ENCODE data around the gene COG7.

DNA sequence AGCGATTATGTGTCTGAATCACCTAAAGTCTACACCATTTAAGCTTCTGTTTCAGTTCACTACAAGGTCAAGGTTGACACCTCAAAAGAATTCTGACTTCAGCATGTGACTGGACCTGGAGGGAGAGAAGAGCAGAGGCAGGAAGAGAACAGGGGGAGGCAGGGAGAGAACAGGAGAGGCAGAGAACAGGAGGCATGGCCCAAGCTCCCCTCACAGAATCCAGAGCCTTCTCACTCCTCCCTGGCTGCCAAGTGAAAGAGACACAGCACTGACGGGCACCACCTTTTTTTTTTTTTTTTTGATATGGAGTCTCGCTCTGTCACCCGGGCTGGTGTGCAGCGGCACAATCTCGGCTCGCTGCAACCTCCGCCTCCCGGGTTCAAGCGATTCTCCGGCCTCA lies 45.9 kb upstream of the COG7 start:
- TF ChIP-seq, protein P1, sequence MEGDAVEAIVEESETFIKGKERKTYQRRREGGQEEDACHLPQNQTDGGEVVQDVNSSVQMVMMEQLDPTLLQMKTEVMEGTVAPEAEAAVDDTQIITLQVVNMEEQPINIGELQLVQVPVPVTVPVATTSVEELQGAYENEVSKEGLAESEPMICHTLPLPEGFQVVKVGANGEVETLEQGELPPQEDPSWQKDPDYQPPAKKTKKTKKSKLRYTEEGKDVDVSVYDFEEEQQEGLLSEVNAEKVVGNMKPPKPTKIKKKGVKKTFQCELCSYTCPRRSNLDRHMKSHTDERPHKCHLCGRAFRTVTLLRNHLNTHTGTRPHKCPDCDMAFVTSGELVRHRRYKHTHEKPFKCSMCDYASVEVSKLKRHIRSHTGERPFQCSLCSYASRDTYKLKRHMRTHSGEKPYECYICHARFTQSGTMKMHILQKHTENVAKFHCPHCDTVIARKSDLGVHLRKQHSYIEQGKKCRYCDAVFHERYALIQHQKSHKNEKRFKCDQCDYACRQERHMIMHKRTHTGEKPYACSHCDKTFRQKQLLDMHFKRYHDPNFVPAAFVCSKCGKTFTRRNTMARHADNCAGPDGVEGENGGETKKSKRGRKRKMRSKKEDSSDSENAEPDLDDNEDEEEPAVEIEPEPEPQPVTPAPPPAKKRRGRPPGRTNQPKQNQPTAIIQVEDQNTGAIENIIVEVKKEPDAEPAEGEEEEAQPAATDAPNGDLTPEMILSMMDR (IDR thresholded peaks at IDR 0.05), result no peak
- TF ChIP-seq POLR2A (IDR thresholded peaks at IDR 0.05), result no peak
